Measurements from ENCODE around the gene MSI2. TPM values are rescaled to one million over a fixed set of nuclear protein-coding genes. Genes with fewer than 3 reads are reported as not detected.

MSI2 gene
- total RNA-seq, 4 donors from 2014 or later, result 27.3 to 50.4 (median 36.8) TPM

- 77 to 83% methylated on average over 2 to 5 of the region's 6 CpGs for WGBS, 2 donors (ENCODE audit: low coverage in 1 of 2)
- Histone ChIP-seq H3K27ac (no peak overlapping the region), H3K36me3 (no peaks in the 10 kb centered on the region), H3K27me3 (no peaks in the 10 kb centered on the region), H3K9me3 (no peaks in the 10 kb centered on the region), H3K4me3 (no peak overlapping the region), H3K4me1 (peaks cover 0 to 37% (median 8%) of the 10 kb centered on the region in 3 donors)
- TF ChIP-seq EP300 (IDR thresholded peaks at IDR 0.05) (no peak), POLR2AphosphoS5 (IDR thresholded peaks at IDR 0.05) (peak; percentile 52), POLR2A (IDR thresholded peaks at IDR 0.05) (no peak), CTCF (IDR thresholded peaks at IDR 0.05) (no peak)
- ATAC-seq, result no peak
Observed at GRCh38 chr17:57572062-57572461, 315.7 kb downstream of the MSI2 start.

GRCh38 chr17:57572600-57572999, 316.3 kb downstream of the MSI2 start:
- Histone ChIP-seq H3K27ac (no peak overlapping the region), H3K9me3 (no peaks in the 10 kb centered on the region), H3K4me3 (no peak overlapping the region), H3K27me3 (no peaks in the 10 kb centered on the region), H3K4me1 (peaks cover 0 to 42% (median 8%) of the 10 kb centered on the region in 3 donors), H3K36me3 (no peaks in the 10 kb centered on the region)
- ATAC-seq, result no peak
- 100% methylated on average over 3 of the region's 13 CpGs; no CpG with 5 or more reads in 1 of the 2 donors for WGBS, 2 donors (ENCODE audit: low coverage in 1 of 2)
- TF ChIP-seq POLR2A (IDR thresholded peaks at IDR 0.05) (no peak), CTCF (IDR thresholded peaks at IDR 0.05) (no peak), EP300 (IDR thresholded peaks at IDR 0.05) (no peak), POLR2AphosphoS5 (IDR thresholded peaks at IDR 0.05) (no peak)

DNA sequence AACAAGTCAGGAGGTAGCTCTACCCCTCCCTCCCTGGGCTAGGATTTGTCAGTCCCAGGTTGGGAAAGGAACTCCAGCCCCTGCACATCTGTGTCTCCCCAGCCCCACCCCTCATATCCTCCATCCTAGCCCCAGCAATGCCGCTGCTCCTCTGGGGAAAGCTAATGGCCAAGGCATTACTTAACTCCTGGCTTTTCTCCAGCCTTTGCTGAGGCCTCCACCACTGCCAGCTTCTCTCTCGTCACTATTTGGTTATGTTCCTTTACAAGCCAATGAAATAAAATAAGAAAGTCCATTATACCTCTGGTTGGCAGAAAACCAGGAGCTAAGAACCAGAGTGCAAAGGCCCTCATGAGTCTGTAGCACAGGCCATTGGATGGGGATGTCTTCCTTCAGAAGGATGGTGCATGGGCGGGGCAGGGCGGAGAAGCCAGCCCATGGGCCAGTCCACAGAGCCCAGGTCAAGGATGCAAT, 317.8 kb downstream of the MSI2 start:
- peak overlapping the region in 3 of 4 donors; percentile 14 to 35 (median 34) for H3K27ac ChIP-seq
- TF ChIP-seq CTCF (IDR thresholded peaks at IDR 0.05), result no peak
- no peak for TF ChIP-seq POLR2A (IDR thresholded peaks at IDR 0.05)
- no peak for TF ChIP-seq POLR2AphosphoS5 (IDR thresholded peaks at IDR 0.05)
- no peak for TF ChIP-seq EP300 (IDR thresholded peaks at IDR 0.05)
- H3K4me3 ChIP-seq, result no peak overlapping the region
- peak; percentile 87 for ATAC-seq
- H3K27me3 ChIP-seq, result no peaks in the 10 kb centered on the region
- H3K36me3 ChIP-seq, result no peaks in the 10 kb centered on the region
- no peaks in the 10 kb centered on the region for H3K9me3 ChIP-seq
- H3K4me1 ChIP-seq, result peaks cover 0 to 51% (median 8%) of the 10 kb centered on the region in 3 donors
- 14% methylated on average over 2 of the region's 4 CpGs; no CpG with 5 or more reads in 1 of the 2 donors for WGBS, 2 donors (ENCODE audit: low coverage in 1 of 2)

DNA sequence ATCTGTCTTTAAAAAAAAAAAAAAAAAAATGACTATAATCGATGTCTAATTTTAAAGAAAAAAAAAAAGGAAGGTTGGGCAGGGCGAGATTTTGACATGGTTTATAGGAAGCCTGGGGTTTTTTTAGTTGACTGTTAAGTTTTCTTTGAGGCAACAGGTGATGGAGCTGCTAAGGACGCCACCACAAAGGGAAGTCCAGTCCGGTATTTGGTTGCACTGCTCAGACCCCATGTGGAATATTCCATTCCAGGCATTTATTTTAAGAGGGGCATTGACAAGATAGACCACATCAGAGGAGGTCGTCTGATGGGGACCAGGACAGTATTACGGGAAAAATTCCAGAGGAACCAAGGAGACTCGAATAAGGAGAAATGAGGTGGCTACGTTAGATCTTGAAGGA, 320.4 kb downstream of the MSI2 start:
- no peaks in the 10 kb centered on the region for H3K27me3 ChIP-seq
- H3K4me1 ChIP-seq, result peaks cover 0 to 34% (median 2%) of the 10 kb centered on the region in 3 donors
- H3K36me3 ChIP-seq, result no peaks in the 10 kb centered on the region
- TF ChIP-seq POLR2A (IDR thresholded peaks at IDR 0.05) (no peak), POLR2AphosphoS5 (IDR thresholded peaks at IDR 0.05) (no peak), EP300 (IDR thresholded peaks at IDR 0.05) (no peak), CTCF (IDR thresholded peaks at IDR 0.05) (no peak)
- H3K4me3 ChIP-seq, result no peak overlapping the region
- ATAC-seq, result no peak
- 93 to 94% methylated on average over 2 to 8 of the region's 8 CpGs for WGBS, 2 donors (ENCODE audit: low coverage in 1 of 2)
- H3K27ac ChIP-seq, result peak overlapping the region in 2 of 4 donors; percentile 67
- H3K9me3 ChIP-seq, result no peaks in the 10 kb centered on the region

Data from gastroesophageal sphincter (tissue), 4 donors.